HL-60 (cell line): ENCODE measurements around the gene CDC73.

Experiments used
- CTCF ChIP-seq: IDR thresholded peaks from one replicate; pipeline ENCODE4 v1.5.1; 2011; ENCODE audit warnings: low read length, control low read depth, inconsistent platforms; ENCODE audit not compliant: insufficient read depth
- POLR2AphosphoS5 ChIP-seq: IDR thresholded peaks from 2 replicates; pipeline ENCODE4 v1.6.1; 2012; ENCODE audit warnings: low read depth

DNA sequence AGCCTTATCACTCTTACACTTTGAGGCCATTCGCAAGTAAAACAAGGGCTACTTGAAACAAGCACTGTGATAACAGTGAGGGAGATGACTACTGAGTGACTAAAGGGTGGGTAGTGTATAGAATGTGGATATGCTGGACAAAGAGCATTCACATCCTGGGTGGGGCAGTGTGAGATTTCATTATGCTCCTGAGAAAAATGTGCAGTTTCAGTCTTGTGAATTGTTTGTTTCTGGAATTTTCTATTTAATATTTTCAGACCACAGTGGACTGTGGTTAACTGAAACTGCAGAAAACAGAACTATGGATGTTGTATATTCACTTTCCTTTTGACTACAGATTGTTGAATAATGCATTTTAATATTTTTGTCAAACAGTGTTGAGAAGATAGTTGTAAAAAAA is 89.7 kb downstream of the CDC73 start:
- no peak for TF ChIP-seq CTCF
- no peak for TF ChIP-seq POLR2AphosphoS5
